NCI-H2171 (cell line): ENCODE results near the gene SOAT1.
"Not testable (repeated sequence)": the region's sequence is repeated elsewhere in the genome, so short reads cannot be mapped to it uniquely, and the experiment has no call there.

ENCODE experiments used
- DNase-seq: peaks from one replicate; lab custom pipeline; 2025; lab: John Stamatoyannopoulos, UW

SOAT1 gene

DNA sequence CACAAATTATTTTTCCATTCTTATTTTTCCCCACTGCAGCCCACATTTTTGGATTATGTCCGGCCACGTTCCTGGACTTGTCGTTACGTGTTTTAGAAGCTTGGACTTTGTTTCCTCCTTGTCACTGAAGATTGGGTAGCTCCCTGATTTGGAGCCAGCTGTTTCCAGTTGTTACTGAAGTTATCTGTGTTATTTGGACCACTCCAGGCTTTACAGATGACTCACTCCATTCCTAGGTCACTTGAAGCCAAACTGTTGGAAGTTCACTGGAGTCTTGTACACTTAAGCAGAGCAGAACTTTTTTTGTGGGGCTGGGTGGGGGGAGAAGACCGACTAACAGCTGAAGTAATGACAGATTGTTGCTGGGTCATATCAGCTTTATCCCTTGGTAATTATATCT, 59.9 kb downstream of the SOAT1 start:
- no peak for DNase-seq

DNA sequence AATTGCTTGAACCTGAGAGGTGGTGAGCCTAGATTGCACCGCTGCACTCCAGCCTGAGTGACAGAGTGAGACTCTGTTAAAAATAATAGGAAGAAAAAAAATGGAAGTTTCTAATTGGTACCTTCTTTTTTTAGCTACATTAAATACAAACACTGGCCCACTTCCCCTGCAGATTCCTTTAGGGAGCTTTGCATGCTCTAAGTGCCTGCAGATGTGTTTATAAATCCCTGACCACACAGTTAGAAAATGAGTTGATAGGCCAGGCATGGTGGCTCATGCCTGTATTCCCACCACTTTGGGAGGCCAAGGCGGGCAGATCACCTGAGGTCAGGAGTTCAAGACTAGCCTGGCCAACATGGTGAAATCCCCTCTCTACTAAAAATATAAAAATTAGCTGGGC, 68.0 kb downstream of the SOAT1 start:
- not testable (repeated sequence) for DNase-seq

DNA sequence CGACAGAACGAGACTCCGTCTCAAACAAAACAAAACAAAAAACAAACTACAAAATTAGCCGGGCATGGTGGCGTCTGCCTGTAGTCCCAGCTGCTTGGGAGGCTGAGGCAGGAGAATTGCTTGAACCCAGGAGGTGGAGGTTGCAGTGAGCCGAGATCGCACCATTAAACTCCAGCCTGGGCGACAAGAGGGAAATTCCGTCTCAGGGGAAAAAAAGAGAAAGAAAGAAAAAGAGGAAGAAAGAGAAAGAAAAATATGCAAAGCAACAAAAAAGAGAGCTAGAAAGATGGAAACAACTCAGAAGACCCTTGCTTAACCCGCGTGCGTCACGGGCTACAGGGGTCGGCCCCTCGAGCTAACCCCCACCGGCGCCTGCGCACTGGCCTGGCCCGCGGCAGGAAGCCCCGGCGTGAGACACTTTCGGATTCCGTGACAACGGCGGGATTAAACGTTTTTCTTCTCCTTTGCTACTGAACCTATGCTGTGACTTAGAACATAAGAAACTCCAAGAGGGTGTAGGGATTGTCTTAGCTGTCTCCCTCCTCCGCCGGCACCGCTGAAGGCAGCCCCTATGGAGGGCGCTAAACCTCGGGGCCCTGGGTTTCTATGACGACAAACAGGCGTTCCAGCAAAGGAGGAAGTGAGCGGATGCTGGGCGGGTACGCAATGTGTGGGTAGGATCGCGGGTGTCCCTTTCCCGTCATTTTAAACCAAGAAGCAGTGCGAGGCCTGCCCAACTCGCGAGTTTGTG, 71.9 kb downstream of the SOAT1 start, which contains the start of gene AXDND1:
TSS of gene AXDND1 (plus strand) at position 630 of the 751 bp plus-strand sequence. CDS start 539 bp downstream, outside the sequence.
- DNase-seq = peak; percentile 68

DNA sequence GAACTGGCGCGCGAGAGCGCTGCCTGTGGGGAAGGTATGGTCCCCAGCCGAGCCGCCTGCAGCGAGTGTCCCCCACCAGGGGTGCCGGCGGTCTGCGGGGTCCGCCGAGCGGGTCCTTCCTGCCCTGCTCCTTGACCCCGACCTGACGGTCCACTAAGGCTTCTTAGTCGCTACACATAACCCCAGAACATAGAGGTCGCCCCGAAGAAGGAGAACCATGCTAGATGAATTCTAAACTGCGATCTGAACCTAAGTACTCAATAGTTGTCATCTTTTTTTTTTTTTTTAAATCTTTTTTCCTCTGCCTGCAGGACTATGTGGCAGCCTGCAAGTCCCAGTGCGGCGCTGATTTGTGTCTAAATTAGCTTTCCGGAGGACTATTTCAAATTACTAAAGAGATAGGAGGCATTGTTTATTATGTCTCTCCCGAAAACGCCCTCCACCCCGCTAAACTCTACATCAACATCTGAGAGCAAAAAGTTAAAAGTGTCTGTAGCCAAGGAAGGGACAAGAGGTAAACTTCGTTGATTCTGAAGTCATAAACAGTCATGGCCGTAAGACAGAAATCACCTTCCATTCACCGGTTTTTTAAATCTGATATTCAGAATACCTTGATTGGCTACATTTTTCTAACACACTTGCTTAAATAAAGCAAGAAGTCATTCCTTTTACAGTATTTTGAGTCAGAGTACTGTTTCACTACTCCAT, 72.7 kb downstream of the SOAT1 start:
- no peak for DNase-seq

DNA sequence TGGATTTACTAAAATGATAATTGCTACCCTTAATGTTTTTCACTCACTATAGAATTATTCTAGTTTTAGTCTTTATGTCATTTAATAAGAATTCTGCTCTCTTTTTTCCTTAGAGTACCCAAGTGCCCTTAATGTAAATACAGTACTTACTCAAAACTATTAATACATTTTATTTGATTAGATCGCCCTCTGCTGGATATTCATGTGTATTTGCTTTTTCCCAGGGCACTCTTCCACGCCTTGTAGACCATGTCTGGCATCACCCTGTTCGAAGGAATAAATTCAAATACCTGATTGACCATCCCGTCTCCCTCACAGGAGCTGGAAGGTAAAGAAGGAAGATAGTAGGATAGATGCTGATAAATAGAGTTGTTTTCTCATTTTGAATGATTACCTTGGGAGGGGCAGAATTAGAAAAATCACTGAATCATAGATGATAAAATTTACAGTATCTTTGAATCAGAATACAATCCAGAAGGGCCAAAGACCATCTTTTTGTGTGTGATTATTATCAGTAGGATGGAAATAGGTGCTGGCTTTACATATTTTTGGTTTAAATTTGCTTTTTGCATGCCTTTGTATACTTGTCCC, 76.2 kb downstream of the SOAT1 start:
- peak; percentile 39 for DNase-seq

DNA sequence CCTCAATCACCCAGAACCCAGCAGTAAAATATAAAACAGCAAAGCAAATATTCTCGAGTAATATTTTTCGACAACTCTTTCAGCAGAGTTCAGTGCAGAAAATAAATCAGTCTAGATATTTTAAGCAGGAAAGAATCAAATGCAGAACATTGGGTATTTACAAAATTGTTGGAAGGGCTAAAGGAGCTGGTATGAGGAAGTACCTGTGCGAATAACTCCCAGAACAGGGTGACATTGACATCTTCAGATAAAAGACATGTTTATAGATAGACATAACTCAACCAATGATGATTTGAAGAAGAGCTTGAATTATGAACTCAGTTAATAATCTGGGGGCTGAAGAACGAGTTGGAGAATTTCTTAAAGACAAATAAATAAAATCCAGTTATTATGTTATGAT, 78.6 kb downstream of the SOAT1 start:
- no peak for DNase-seq

DNA sequence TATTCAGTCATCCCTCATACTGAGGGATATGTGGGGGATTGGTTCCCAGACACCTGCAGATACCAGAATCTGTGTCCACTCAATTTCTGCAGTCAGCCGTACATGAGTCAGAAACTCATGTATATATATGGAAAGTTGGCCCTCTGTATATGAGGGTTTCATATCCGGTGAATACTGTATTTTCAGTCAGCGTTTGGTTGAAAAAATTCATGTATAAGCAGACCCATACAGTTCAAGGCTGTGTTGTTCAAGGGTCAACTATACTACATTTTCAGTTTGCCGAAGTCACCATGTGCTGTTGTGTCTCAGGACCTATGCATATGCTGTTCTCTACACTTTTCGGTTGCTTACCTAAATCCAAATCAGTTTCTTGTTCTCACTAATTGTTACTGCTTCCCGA, 82.6 kb downstream of the SOAT1 start:
- no peak for DNase-seq

DNA sequence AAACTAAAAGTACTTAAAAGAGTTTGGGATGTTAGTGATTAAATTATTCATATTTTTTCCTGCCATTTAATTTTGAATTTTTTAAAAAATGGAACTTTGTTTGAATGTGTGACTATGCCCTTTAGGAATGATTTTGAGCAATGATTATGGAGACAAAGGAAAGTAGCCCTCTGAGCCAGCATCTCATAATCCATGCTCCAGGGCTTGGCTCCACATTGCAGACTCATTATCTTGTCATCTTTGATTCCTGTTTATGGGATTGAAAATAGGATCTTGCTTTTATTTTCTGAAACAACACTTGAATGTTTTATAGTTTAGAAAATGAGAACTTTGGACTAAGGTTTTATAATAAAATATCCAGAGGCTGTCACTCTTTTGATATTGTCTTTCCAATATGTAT, 86.7 kb downstream of the SOAT1 start:
- DNase-seq = no peak

DNA sequence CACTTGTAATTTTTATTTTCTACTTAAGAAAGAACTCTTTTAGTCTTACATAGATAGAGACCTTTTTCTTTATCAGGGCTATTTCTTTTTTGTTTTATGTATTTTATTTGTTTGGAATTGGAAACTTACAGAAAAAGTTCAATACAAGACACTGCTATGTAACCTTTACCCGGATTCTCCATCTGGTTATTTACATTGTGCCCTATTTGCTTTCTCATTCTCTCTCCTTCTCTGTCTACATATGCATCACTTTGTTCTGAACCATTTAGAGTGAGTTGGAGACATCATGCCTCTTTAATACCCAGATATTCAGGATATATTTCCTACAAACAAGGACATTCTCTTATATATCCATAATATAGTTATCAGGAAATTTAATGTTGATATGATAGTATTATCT, 90.4 kb downstream of the SOAT1 start:
- DNase-seq = no peak

DNA sequence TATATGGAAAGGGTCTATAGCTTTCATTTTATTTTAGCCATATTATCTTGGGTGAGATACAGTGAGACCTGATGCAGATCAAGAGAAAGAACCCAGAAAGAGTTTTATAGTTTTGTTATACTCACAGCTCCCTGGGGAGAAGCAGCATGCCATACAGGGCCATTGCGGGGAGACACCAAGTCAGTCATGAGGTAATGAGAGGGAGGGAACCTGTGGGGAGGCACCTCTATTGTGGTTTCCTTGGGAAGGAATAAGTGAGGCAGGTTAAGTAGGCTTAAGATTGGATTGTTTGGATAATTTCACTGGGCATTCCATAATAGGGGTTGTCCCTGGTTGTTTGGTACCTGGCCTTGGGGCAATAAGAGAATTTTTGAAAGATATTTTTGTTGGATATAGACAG, 91.9 kb downstream of the SOAT1 start:
- DNase-seq = no peak

DNA sequence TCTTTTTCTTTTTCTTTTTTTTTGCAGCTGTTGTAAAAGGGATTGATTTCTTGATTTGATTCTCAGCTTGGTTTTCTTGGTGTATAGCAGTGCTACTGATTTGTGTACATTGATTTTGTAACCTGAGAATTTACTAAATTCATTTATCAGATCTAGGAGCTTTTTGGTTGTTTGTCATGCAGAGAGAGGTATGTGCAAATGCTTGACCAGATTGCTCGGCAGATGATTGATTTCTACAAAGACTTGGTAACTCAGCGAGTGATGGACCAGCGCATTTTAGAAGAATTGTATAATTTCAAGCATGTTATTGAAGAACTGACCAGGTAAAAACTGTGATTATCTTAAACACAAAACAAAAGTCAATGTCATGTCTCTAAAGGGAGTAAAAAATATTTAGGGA, 100.1 kb downstream of the SOAT1 start:
- DNase-seq = no peak

DNA sequence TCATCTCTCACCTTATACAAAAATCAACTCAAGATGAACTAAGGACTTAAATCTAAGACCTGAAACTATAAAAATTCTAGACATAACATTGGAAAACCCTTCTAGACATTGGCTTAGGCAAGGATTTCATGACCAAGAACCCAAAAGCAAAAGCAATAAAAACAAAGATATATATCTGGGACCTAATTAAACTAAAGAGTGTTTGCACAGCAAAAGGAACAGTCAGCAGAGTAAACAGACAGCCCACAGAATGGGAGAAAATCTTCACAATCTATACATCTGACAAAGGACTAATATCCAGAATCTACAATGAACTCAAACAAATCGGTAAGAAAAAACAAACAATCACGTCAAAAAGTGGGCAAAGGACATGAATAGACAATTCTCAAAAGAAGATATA, 105.8 kb downstream of the SOAT1 start:
- DNase-seq = not testable (repeated sequence)
